Measurements from ENCODE around the gene CYB561D2.
"Not testable (repeated sequence)": the region's sequence is repeated elsewhere in the genome, so short reads cannot be mapped to it uniquely, and the experiment has no call there.

Gene CYB561D2

GRCh38 chr3:50350527-50351322 lies at the start of gene CYB561D2, which contains the start of gene NPRL2:
Gene CYB561D2, plus strand, starts transcription at chr3:50350862. Its CDS starts 572 bp downstream, at chr3:50351434.
Gene NPRL2, minus strand, starts transcription at chr3:50350775. Its CDS starts 123 bp downstream, at chr3:50350652.
- DNase-seq (ENCODE audit: low spot score) = peak; percentile 99

- DNase-seq (ENCODE audit: low spot score) = no peak
Observed at GRCh38 chr3:50302095-50303012, 48.3 kb upstream of the CYB561D2 start.

GRCh38 chr3:50303013-50303815 lies 47.4 kb upstream of the CYB561D2 start, which contains the start of gene HYAL1:
Gene HYAL1, minus strand, starts transcription at chr3:50303574. Its CDS starts 618 bp downstream, at chr3:50302956.
- no peak for DNase-seq (ENCODE audit: low spot score)

GRCh38 chr3:50304601-50305000 lies 46.1 kb upstream of the CYB561D2 start:
- no peak for DNase-seq (ENCODE audit: low spot score)

- DNase-seq (ENCODE audit: low spot score) = not testable (repeated sequence)
Observed at GRCh38 chr3:50312041-50312440, 38.6 kb upstream of the CYB561D2 start.

GRCh38 chr3:50314342-50314741 lies 36.3 kb upstream of the CYB561D2 start:
- DNase-seq (ENCODE audit: low spot score) = no peak

GRCh38 chr3:50314816-50315215 lies 35.8 kb upstream of the CYB561D2 start:
- DNase-seq (ENCODE audit: low spot score) = no peak

- peak; percentile 70 for DNase-seq (ENCODE audit: low spot score)
Observed at GRCh38 chr3:50316657-50317242, 33.9 kb upstream of the CYB561D2 start.

GRCh38 chr3:50317300-50317699 lies 33.4 kb upstream of the CYB561D2 start:
- DNase-seq (ENCODE audit: low spot score) = no peak

- no peak for DNase-seq (ENCODE audit: low spot score)
Observed at GRCh38 chr3:50318163-50318562, 32.5 kb upstream of the CYB561D2 start.

GRCh38 chr3:50318615-50319014 lies 32.0 kb upstream of the CYB561D2 start:
- DNase-seq (ENCODE audit: low spot score) = no peak

- DNase-seq (ENCODE audit: low spot score) = no peak
Observed at GRCh38 chr3:50319181-50319893, 31.3 kb upstream of the CYB561D2 start.

- no peak for DNase-seq (ENCODE audit: low spot score)
Observed at GRCh38 chr3:50319894-50320625, 30.6 kb upstream of the CYB561D2 start.

- DNase-seq (ENCODE audit: low spot score) = peak; percentile 58
Observed at GRCh38 chr3:50320853-50321335, 29.8 kb upstream of the CYB561D2 start.

GRCh38 chr3:50321336-50322114 lies 29.1 kb upstream of the CYB561D2 start:
- DNase-seq (ENCODE audit: low spot score) = peak; percentile 78

- DNase-seq (ENCODE audit: low spot score) = no peak
Observed at GRCh38 chr3:50322115-50322385, 28.6 kb upstream of the CYB561D2 start.

GRCh38 chr3:50322386-50323091 lies 28.1 kb upstream of the CYB561D2 start, which contains the start of gene HYAL2:
Gene HYAL2, minus strand, starts transcription at chr3:50322745. Its CDS starts 2,256 bp downstream, at chr3:50320489.
- DNase-seq (ENCODE audit: low spot score) = no peak

GRCh38 chr3:50323092-50323600 lies 27.5 kb upstream of the CYB561D2 start:
- DNase-seq (ENCODE audit: low spot score) = no peak

Data from CD4-positive, alpha-beta T cell treated with Interleukin-6 at 100 ng/mL for 8 hours (primary cell).